NCI-H1694 treated with DMSO at 0.1 percent for 48 hours (cell line): ENCODE data around the gene LMO7.
A peak's percentile ranks its signal among the peaks of the same experiment; 100 is the strongest.
"Not testable (repeated sequence)": the region's sequence is repeated elsewhere in the genome, so short reads cannot be mapped to it uniquely, and the experiment has no call there.

Source experiments
- DNase-seq: peaks from one replicate; lab custom pipeline; 2025; lab: John Stamatoyannopoulos, UW

The LMO7 gene

GRCh38 chr13:75743072-75743471 lies 106.9 kb downstream of the LMO7 start:
- DNase-seq: not testable (repeated sequence)

- DNase-seq: no peak
Measured at GRCh38 chr13:75744127-75744526, 108.0 kb downstream of the LMO7 start.

- no peak for DNase-seq
Measured at GRCh38 chr13:75745387-75745786, 109.3 kb downstream of the LMO7 start.

GRCh38 chr13:75748874-75749273 lies 112.7 kb downstream of the LMO7 start:
- no peak for DNase-seq

- DNase-seq: no peak
Measured at GRCh38 chr13:75749407-75749806, 113.3 kb downstream of the LMO7 start.

- DNase-seq: no peak
Measured at GRCh38 chr13:75751350-75751749, 115.2 kb downstream of the LMO7 start.

- no peak for DNase-seq
Measured at GRCh38 chr13:75752826-75753225, 116.7 kb downstream of the LMO7 start.

GRCh38 chr13:75754936-75755335 lies 118.8 kb downstream of the LMO7 start:
- DNase-seq: no peak

GRCh38 chr13:75757336-75757735 lies 121.2 kb downstream of the LMO7 start:
- DNase-seq: no peak

- no peak for DNase-seq
Measured at GRCh38 chr13:75759531-75759930, 123.4 kb downstream of the LMO7 start.

- DNase-seq: peak; percentile 63
Measured at GRCh38 chr13:75760131-75761021, 124.2 kb downstream of the LMO7 start.

GRCh38 chr13:75761369-75761768 lies 125.2 kb downstream of the LMO7 start:
- DNase-seq: peak; percentile 10

GRCh38 chr13:75762076-75762937 lies 126.2 kb downstream of the LMO7 start:
- peak; percentile 8 for DNase-seq

- DNase-seq: no peak
Measured at GRCh38 chr13:75762955-75763354, 126.8 kb downstream of the LMO7 start.

- no peak for DNase-seq
Measured at GRCh38 chr13:75763512-75763911, 127.4 kb downstream of the LMO7 start.

- peak; percentile 89 for DNase-seq
Measured at GRCh38 chr13:75764251-75764925, 128.3 kb downstream of the LMO7 start.

- DNase-seq: peak; percentile 64
Measured at GRCh38 chr13:75764926-75765310, 128.8 kb downstream of the LMO7 start.

GRCh38 chr13:75766636-75767035 lies 130.5 kb downstream of the LMO7 start:
- no peak for DNase-seq

- no peak for DNase-seq
Measured at GRCh38 chr13:75769141-75769905, 133.2 kb downstream of the LMO7 start.

- no peak for DNase-seq
Measured at GRCh38 chr13:75770164-75770563, 134.0 kb downstream of the LMO7 start.

GRCh38 chr13:75770592-75771011 lies 134.5 kb downstream of the LMO7 start:
- no peak for DNase-seq

GRCh38 chr13:75771226-75771625 lies 135.1 kb downstream of the LMO7 start:
- DNase-seq: no peak
